Stimulated activated effector memory CD8-positive, alpha-beta T cell treated with anti-CD3 and anti-CD28 coated beads, Interleukin-12 subunit alpha, Interleukin-12 subunit beta, amount 100 ng/mL, for 72 hours (primary cell): Measurements from ENCODE around the gene ZNF423.

Source experiments
- ATAC-seq: fragments of 150-1000 bp; cut with Tn5 transposase; 2 replicates; pipeline ENCODE4 v1.10.0; 2021
- DNase-seq, 2 donors: peaks; one replicate each; pipeline ENCODE4 v3.0.0; 2021 to 2022; ENCODE audit warnings: low spot score in 2 of 2
- H3K27ac Mint-ChIP-seq: one replicate; pipeline ENCODE4 v1.8.0; 2022; ENCODE audit warnings: mild to moderate bottlenecking, mixed read lengths
- H3K36me3 Mint-ChIP-seq: one replicate; pipeline ENCODE4 v1.8.0; 2022; ENCODE audit warnings: mild to moderate bottlenecking, mixed read lengths
- H3K4me1 Mint-ChIP-seq: one replicate; pipeline ENCODE4 v1.8.0; 2022; ENCODE audit warnings: mixed read lengths
- H3K4me3 Mint-ChIP-seq: one replicate; pipeline ENCODE4 v1.8.0; 2022; ENCODE audit warnings: mild to moderate bottlenecking, mixed read lengths
- H3K9me3 Mint-ChIP-seq: one replicate; pipeline ENCODE4 v1.8.0; 2022; ENCODE audit warnings: mixed read lengths

ZNF423 gene

GRCh38 chr16:49537924-49538459 is 317.9 kb downstream of the ZNF423 start:
- Mint-ChIP-seq H3K9me3 (no peaks in the 10 kb centered on the region), H3K36me3 (no peaks in the 10 kb centered on the region), H3K4me3 (no peak overlapping the region), H3K4me1 (no peaks in the 10 kb centered on the region), H3K27ac (no peak overlapping the region)
- ATAC-seq (peak; percentile 34), DNase-seq (no peak)

GRCh38 chr16:49534901-49535610 is 320.9 kb downstream of the ZNF423 start:
- Mint-ChIP-seq H3K27ac (no peak overlapping the region), H3K9me3 (no peaks in the 10 kb centered on the region), H3K36me3 (no peaks in the 10 kb centered on the region), H3K4me3 (no peak overlapping the region), H3K4me1 (no peaks in the 10 kb centered on the region)
- DNase-seq (no peak), ATAC-seq (no peak)

GRCh38 chr16:49533422-49533821 is 322.5 kb downstream of the ZNF423 start:
- DNase-seq (no peak), ATAC-seq (no peak)
- no peak overlapping the region for H3K4me3 Mint-ChIP-seq
- no peaks in the 10 kb centered on the region for H3K9me3 Mint-ChIP-seq
- no peak overlapping the region for H3K27ac Mint-ChIP-seq
- no peaks in the 10 kb centered on the region for H3K36me3 Mint-ChIP-seq
- no peaks in the 10 kb centered on the region for H3K4me1 Mint-ChIP-seq

GRCh38 chr16:49532873-49533272 is 323.0 kb downstream of the ZNF423 start:
- Mint-ChIP-seq H3K4me1 (no peaks in the 10 kb centered on the region), H3K27ac (no peak overlapping the region), H3K4me3 (no peak overlapping the region), H3K36me3 (no peaks in the 10 kb centered on the region), H3K9me3 (no peaks in the 10 kb centered on the region)
- ATAC-seq: no peak
- no peak for DNase-seq

- no peak overlapping the region for H3K27ac Mint-ChIP-seq
- no peaks in the 10 kb centered on the region for H3K36me3 Mint-ChIP-seq
- ATAC-seq (no peak), DNase-seq (no peak)
- no peaks in the 10 kb centered on the region for H3K9me3 Mint-ChIP-seq
- H3K4me1 Mint-ChIP-seq: no peaks in the 10 kb centered on the region
- H3K4me3 Mint-ChIP-seq: no peak overlapping the region
Measured at GRCh38 chr16:49531931-49532840, 323.7 kb downstream of the ZNF423 start.

GRCh38 chr16:49531425-49531824 is 324.5 kb downstream of the ZNF423 start:
- Mint-ChIP-seq H3K4me3 (no peak overlapping the region), H3K36me3 (no peaks in the 10 kb centered on the region), H3K9me3 (no peaks in the 10 kb centered on the region), H3K27ac (no peak overlapping the region), H3K4me1 (no peaks in the 10 kb centered on the region)
- no peak for DNase-seq
- no peak for ATAC-seq

- Mint-ChIP-seq H3K4me1 (no peaks in the 10 kb centered on the region), H3K27ac (no peak overlapping the region), H3K4me3 (no peak overlapping the region), H3K9me3 (no peaks in the 10 kb centered on the region), H3K36me3 (no peaks in the 10 kb centered on the region)
- ATAC-seq (no peak), DNase-seq (no peak)
Measured at GRCh38 chr16:49530427-49530970, 325.4 kb downstream of the ZNF423 start.

GRCh38 chr16:49529411-49530045 is 326.4 kb downstream of the ZNF423 start:
- ATAC-seq (no peak), DNase-seq (no peak)
- H3K27ac Mint-ChIP-seq: no peak overlapping the region
- H3K9me3 Mint-ChIP-seq: no peaks in the 10 kb centered on the region
- no peaks in the 10 kb centered on the region for H3K36me3 Mint-ChIP-seq
- H3K4me3 Mint-ChIP-seq: no peak overlapping the region
- H3K4me1 Mint-ChIP-seq: no peaks in the 10 kb centered on the region

GRCh38 chr16:49528866-49529288 is 327.0 kb downstream of the ZNF423 start:
- ATAC-seq (no peak), DNase-seq (no peak)
- no peaks in the 10 kb centered on the region for H3K9me3 Mint-ChIP-seq
- no peak overlapping the region for H3K27ac Mint-ChIP-seq
- H3K36me3 Mint-ChIP-seq: no peaks in the 10 kb centered on the region
- H3K4me1 Mint-ChIP-seq: no peaks in the 10 kb centered on the region
- no peak overlapping the region for H3K4me3 Mint-ChIP-seq

GRCh38 chr16:49528060-49528865 is 327.6 kb downstream of the ZNF423 start:
- DNase-seq (no peak), ATAC-seq (no peak)
- H3K9me3 Mint-ChIP-seq: no peaks in the 10 kb centered on the region
- no peak overlapping the region for H3K4me3 Mint-ChIP-seq
- no peak overlapping the region for H3K27ac Mint-ChIP-seq
- H3K36me3 Mint-ChIP-seq: no peaks in the 10 kb centered on the region
- no peaks in the 10 kb centered on the region for H3K4me1 Mint-ChIP-seq

- Mint-ChIP-seq H3K4me1 (no peaks in the 10 kb centered on the region), H3K27ac (no peak overlapping the region), H3K36me3 (no peaks in the 10 kb centered on the region), H3K4me3 (no peak overlapping the region), H3K9me3 (no peaks in the 10 kb centered on the region)
- no peak for ATAC-seq
- DNase-seq: no peak
Measured at GRCh38 chr16:49527611-49528010, 328.3 kb downstream of the ZNF423 start.

GRCh38 chr16:49526860-49527365 is 329.0 kb downstream of the ZNF423 start:
- Mint-ChIP-seq H3K4me3 (no peak overlapping the region), H3K36me3 (no peaks in the 10 kb centered on the region), H3K9me3 (no peaks in the 10 kb centered on the region), H3K27ac (no peak overlapping the region), H3K4me1 (no peaks in the 10 kb centered on the region)
- no peak for ATAC-seq
- DNase-seq: no peak

- Mint-ChIP-seq H3K36me3 (no peaks in the 10 kb centered on the region), H3K27ac (no peak overlapping the region), H3K4me3 (no peak overlapping the region), H3K4me1 (no peaks in the 10 kb centered on the region), H3K9me3 (no peaks in the 10 kb centered on the region)
- ATAC-seq: no peak
- no peak for DNase-seq
Measured at GRCh38 chr16:49524947-49525315, 331.0 kb downstream of the ZNF423 start.

GRCh38 chr16:49524216-49524946 is 331.5 kb downstream of the ZNF423 start:
- DNase-seq: no peak
- Mint-ChIP-seq H3K4me1 (no peaks in the 10 kb centered on the region), H3K9me3 (no peaks in the 10 kb centered on the region), H3K36me3 (no peaks in the 10 kb centered on the region), H3K27ac (no peak overlapping the region), H3K4me3 (no peak overlapping the region)
- no peak for ATAC-seq
